ENCODE results near the gene FBXO46.

Gene FBXO46

DNA sequence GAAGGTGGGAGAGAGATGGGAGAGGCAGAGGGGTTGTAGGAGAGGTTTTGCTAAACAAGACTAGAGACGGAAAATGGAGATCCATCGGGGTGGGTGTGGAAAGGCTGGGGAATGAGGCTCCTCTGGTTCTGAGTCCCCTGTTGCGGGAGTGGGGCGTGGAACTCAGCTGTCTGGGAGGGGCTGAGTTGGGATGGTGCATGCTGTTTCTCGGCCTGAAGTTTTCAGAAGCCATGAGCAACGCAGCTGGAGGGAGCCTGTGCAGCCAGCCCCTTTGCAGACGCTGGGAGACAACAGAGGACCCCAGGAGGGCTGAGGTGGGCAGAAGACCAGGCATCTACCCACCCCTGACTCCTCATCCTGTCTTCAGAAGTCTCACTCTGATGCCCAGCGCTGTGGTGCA, 70.1 kb downstream of the FBXO46 start:
- no peaks in the 10 kb centered on the region for H3K36me3 Mint-ChIP-seq
- H3K27ac Mint-ChIP-seq = no peak overlapping the region
- H3K4me1 Mint-ChIP-seq = peaks cover 12% of the 10 kb centered on the region
- no peaks in the 10 kb centered on the region for H3K9me3 Mint-ChIP-seq
- no peak overlapping the region for H3K4me3 Mint-ChIP-seq
- ATAC-seq (no peak), DNase-seq (ENCODE audit: low spot score in 2 of 2) (no peak)
